ENCODE measurements around the gene TRIM33.

DNA sequence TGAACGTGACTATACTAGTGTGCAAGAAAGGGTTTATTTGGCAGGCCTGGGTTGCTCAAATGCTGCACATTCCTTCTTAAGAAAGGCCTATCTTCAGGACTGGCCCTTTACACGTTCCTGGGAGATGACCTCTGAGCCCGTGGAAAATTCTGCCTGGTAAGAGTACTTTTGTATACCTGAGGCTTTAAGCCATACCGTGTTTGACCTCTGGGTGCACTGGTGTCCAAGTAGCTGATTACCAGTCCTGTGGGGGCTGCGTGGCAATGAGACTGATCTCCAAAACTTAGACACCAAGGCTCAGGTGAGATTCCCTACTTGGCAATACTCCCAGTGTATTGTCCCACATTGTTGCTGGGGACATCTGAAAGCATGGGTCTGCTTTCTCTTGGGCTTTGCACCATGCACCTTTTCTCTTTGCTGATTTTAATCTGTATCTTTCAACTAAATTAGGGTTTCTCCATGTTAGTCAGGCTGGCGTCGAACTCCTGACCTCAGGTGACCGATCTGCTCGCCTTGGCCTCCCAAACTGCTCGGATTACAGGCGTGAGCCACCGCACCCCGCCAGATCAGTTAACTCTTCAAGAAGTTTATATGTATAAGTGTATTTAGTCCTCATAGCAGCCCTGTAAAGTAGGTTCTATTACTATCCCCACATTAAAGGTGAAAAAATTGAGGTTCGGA, 44.5 kb downstream of the TRIM33 start:
- TF ChIP-seq, protein P1, sequence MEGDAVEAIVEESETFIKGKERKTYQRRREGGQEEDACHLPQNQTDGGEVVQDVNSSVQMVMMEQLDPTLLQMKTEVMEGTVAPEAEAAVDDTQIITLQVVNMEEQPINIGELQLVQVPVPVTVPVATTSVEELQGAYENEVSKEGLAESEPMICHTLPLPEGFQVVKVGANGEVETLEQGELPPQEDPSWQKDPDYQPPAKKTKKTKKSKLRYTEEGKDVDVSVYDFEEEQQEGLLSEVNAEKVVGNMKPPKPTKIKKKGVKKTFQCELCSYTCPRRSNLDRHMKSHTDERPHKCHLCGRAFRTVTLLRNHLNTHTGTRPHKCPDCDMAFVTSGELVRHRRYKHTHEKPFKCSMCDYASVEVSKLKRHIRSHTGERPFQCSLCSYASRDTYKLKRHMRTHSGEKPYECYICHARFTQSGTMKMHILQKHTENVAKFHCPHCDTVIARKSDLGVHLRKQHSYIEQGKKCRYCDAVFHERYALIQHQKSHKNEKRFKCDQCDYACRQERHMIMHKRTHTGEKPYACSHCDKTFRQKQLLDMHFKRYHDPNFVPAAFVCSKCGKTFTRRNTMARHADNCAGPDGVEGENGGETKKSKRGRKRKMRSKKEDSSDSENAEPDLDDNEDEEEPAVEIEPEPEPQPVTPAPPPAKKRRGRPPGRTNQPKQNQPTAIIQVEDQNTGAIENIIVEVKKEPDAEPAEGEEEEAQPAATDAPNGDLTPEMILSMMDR (IDR thresholded peaks at IDR 0.05; ENCODE audit: insufficient read depth, low read length): no peak
- TF ChIP-seq, protein P2, sequence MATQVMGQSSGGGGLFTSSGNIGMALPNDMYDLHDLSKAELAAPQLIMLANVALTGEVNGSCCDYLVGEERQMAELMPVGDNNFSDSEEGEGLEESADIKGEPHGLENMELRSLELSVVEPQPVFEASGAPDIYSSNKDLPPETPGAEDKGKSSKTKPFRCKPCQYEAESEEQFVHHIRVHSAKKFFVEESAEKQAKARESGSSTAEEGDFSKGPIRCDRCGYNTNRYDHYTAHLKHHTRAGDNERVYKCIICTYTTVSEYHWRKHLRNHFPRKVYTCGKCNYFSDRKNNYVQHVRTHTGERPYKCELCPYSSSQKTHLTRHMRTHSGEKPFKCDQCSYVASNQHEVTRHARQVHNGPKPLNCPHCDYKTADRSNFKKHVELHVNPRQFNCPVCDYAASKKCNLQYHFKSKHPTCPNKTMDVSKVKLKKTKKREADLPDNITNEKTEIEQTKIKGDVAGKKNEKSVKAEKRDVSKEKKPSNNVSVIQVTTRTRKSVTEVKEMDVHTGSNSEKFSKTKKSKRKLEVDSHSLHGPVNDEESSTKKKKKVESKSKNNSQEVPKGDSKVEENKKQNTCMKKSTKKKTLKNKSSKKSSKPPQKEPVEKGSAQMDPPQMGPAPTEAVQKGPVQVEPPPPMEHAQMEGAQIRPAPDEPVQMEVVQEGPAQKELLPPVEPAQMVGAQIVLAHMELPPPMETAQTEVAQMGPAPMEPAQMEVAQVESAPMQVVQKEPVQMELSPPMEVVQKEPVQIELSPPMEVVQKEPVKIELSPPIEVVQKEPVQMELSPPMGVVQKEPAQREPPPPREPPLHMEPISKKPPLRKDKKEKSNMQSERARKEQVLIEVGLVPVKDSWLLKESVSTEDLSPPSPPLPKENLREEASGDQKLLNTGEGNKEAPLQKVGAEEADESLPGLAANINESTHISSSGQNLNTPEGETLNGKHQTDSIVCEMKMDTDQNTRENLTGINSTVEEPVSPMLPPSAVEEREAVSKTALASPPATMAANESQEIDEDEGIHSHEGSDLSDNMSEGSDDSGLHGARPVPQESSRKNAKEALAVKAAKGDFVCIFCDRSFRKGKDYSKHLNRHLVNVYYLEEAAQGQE (IDR thresholded peaks at IDR 0.05; ENCODE audit: insufficient replicate concordance, low read depth): no peak

All from HL-60 (cell line).